ENCODE data around the gene CYBB.
A peak's percentile ranks its signal among the peaks of the same experiment; 100 is the strongest.

Gene CYBB

GRCh38 chrX:37834937-37835336 lies 55.1 kb downstream of the CYBB start:
- TF ChIP-seq POLR2A (IDR thresholded peaks at IDR 0.05; ENCODE audit: low read length) (no peak), GATA1 (IDR thresholded peaks at IDR 0.05; ENCODE audit: low read depth, low read length) (no peak)
- DNase-seq = no peak

GRCh38 chrX:37840931-37841330 lies 61.1 kb downstream of the CYBB start:
- no peak for DNase-seq
- no peak for TF ChIP-seq GATA1 (IDR thresholded peaks at IDR 0.05; ENCODE audit: low read depth, low read length)

- TF ChIP-seq GATA1 (IDR thresholded peaks at IDR 0.05; ENCODE audit: low read depth, low read length) (no peak), POLR2A (IDR thresholded peaks at IDR 0.05; ENCODE audit: low read length) (no peak)
- no peak for DNase-seq
These were observed 64.8 kb downstream of the CYBB start for GRCh38 chrX:37844622-37845021.

- DNase-seq = peak in 1 of 2 experiments; percentile 0
- no peak for TF ChIP-seq GATA1 (IDR thresholded peaks at IDR 0.05; ENCODE audit: low read depth, low read length)
- no peak for TF ChIP-seq POLR2A (IDR thresholded peaks at IDR 0.05; ENCODE audit: low read length)
These were observed 66.3 kb downstream of the CYBB start for GRCh38 chrX:37846141-37846540.

- TF ChIP-seq GATA1 (IDR thresholded peaks at IDR 0.05; ENCODE audit: low read depth, low read length) (no peak), POLR2A (IDR thresholded peaks at IDR 0.05; ENCODE audit: low read length) (no peak)
- DNase-seq = no peak
These were observed 66.7 kb downstream of the CYBB start for GRCh38 chrX:37846558-37846933.

- DNase-seq = peak; percentile 73 to 79
- no peak for TF ChIP-seq GATA1 (IDR thresholded peaks at IDR 0.05; ENCODE audit: low read depth, low read length)
- TF ChIP-seq POLR2A (IDR thresholded peaks at IDR 0.05; ENCODE audit: low read length) = peak; percentile 38
These were observed 67.3 kb downstream of the CYBB start, which contains the start of gene DYNLT3 for GRCh38 chrX:37846934-37847732. Gene DYNLT3 (minus strand): TSS chrX:37847571. CDS start chrX:37847510, 61 bp downstream.

- TF ChIP-seq POLR2A (IDR thresholded peaks at IDR 0.05; ENCODE audit: low read length) (peak; percentile 1), GATA1 (IDR thresholded peaks at IDR 0.05; ENCODE audit: low read depth, low read length) (no peak)
- no peak for DNase-seq
These were observed 67.9 kb downstream of the CYBB start for GRCh38 chrX:37847733-37848197.

- TF ChIP-seq GATA1 (IDR thresholded peaks at IDR 0.05; ENCODE audit: low read depth, low read length) (no peak), POLR2A (IDR thresholded peaks at IDR 0.05; ENCODE audit: low read length) (no peak)
- DNase-seq = no peak
These were observed 74.3 kb downstream of the CYBB start for GRCh38 chrX:37854148-37854547.

- DNase-seq = peak in 1 of 2 experiments; percentile 2
- TF ChIP-seq POLR2A (IDR thresholded peaks at IDR 0.05; ENCODE audit: low read length) (no peak), GATA1 (IDR thresholded peaks at IDR 0.05; ENCODE audit: low read depth, low read length) (no peak)
These were observed 74.9 kb downstream of the CYBB start for GRCh38 chrX:37854748-37855147.

- no peak for DNase-seq
- TF ChIP-seq POLR2A (IDR thresholded peaks at IDR 0.05; ENCODE audit: low read length) (no peak), GATA1 (IDR thresholded peaks at IDR 0.05; ENCODE audit: low read depth, low read length) (no peak)
These were observed 80.9 kb downstream of the CYBB start for GRCh38 chrX:37860721-37861120.

- TF ChIP-seq POLR2A (IDR thresholded peaks at IDR 0.05; ENCODE audit: low read length) = no peak
- no peak for TF ChIP-seq GATA1 (IDR thresholded peaks at IDR 0.05; ENCODE audit: low read depth, low read length)
- no peak for DNase-seq
These were observed 83.0 kb downstream of the CYBB start for GRCh38 chrX:37862851-37863250.
